Stomach smooth muscle (tissue), 2 donors: ENCODE results near the gene TRPV4.
"Not testable (repeated sequence)": the region's sequence is repeated elsewhere in the genome, so short reads cannot be mapped to it uniquely, and the experiment has no call there.

ENCODE experiments used
- H3K27ac ChIP-seq: one replicate; pipeline ENCODE4 v1.7.0; 2013; ENCODE audit warnings: mild to moderate bottlenecking, low read length, inconsistent platforms
- H3K27me3 ChIP-seq, 2 donors: one replicate each; pipeline ENCODE4 v1.7.0; 2013; ENCODE audit warnings: low read length in 2 of 2; ENCODE audit not compliant: insufficient read depth in 2 of 2, control insufficient read depth in 1 of 2
- H3K36me3 ChIP-seq, 2 donors: one replicate each; pipeline ENCODE4 v1.7.0; 2013; ENCODE audit warnings: low read length in 2 of 2; ENCODE audit not compliant: control insufficient read depth in 2 of 2, insufficient read depth in 2 of 2
- H3K4me1 ChIP-seq: one replicate; pipeline ENCODE4 v1.7.0; 2013; ENCODE audit warnings: low read length; ENCODE audit not compliant: control insufficient read depth, insufficient read depth
- H3K4me3 ChIP-seq, 2 donors: one replicate each; pipeline ENCODE4 v1.7.0; 2013; ENCODE audit warnings: low read length in 2 of 2
- H3K9ac ChIP-seq, 2 donors: one replicate each; pipeline ENCODE4 v1.7.0; 2013; ENCODE audit warnings: low read length in 2 of 2, mild to moderate bottlenecking in 1 of 2
- H3K9me3 ChIP-seq, 2 donors: one replicate each; pipeline ENCODE4 v1.7.0; 2013; ENCODE audit warnings: low read length in 2 of 2; ENCODE audit not compliant: control insufficient read depth in 2 of 2
- donor health status: healthy.
- donor health status: Pancreatic carcinoma.

Gene TRPV4

DNA sequence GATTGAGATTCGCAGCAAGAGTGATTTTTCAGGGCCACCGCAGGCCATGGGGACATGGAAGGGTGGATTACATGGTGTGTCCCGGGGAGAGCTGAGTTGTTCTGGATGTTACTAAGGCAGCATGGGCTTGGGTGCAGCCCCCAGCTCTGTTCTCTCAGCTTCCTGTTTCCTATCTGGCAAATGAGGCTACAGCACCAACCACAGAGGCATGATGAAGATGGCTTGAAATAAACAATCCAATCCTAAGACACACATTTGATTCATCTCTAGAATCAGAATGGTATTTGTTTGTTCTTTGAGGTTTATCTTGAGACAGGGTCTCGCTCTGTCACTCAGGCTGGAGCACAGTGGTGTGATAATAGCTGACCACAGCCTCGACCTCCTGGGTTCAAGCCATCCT is 25.6 kb upstream of the TRPV4 start:
- peaks cover 27 to 39% of the 10 kb centered on the region in 2 donors for H3K36me3 ChIP-seq
- no peaks in the 10 kb centered on the region for H3K9me3 ChIP-seq
- H3K27ac ChIP-seq, result no peak overlapping the region

DNA sequence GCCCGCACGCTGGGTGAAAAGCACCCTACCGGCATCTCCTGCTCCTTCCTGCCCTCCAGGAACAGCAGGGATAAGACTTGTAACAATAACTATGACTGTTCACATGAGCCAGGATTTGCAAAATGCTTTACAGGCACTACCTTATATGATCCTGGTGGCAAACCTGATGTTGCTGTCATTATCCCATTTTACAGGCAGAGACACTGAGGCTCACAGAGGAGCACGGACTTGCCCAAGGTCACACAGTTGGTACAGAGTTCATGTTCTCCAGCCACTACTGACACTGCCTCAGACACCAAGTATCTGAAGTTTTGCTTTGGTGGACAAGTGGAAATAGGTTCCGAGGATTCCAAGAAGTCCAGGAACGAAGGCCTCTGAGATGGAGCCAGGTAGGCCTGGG is 24.5 kb upstream of the TRPV4 start:
- no peaks in the 10 kb centered on the region for H3K4me1 ChIP-seq
- H3K27ac ChIP-seq, result no peak overlapping the region
- H3K9me3 ChIP-seq, result no peaks in the 10 kb centered on the region
- no peak overlapping the region for H3K4me3 ChIP-seq
- no peaks in the 10 kb centered on the region for H3K27me3 ChIP-seq
- no peak overlapping the region for H3K9ac ChIP-seq
- peaks cover 27 to 40% of the 10 kb centered on the region in 2 donors for H3K36me3 ChIP-seq

More for the DNA sequence above, 25.6 kb upstream of the TRPV4 start:
- H3K9ac ChIP-seq, result no peak overlapping the region
- H3K4me3 ChIP-seq, result no peak overlapping the region
- H3K27me3 ChIP-seq, result no peaks in the 10 kb centered on the region
- no peaks in the 10 kb centered on the region for H3K4me1 ChIP-seq

GRCh38 chr12:109855377-109855776 is 22.2 kb upstream of the TRPV4 start:
- Histone ChIP-seq H3K9ac (no peak overlapping the region), H3K27me3 (no peaks in the 10 kb centered on the region), H3K27ac (no peak overlapping the region), H3K9me3 (no peaks in the 10 kb centered on the region), H3K4me3 (no peak overlapping the region), H3K36me3 (peaks cover 30 to 40% of the 10 kb centered on the region in 2 donors), H3K4me1 (no peaks in the 10 kb centered on the region)

GRCh38 chr12:109850518-109850917 is 17.3 kb upstream of the TRPV4 start:
- H3K4me3 ChIP-seq, H3K27me3 ChIP-seq, H3K9me3 ChIP-seq, H3K27ac ChIP-seq, H3K9ac ChIP-seq, H3K4me1 ChIP-seq: not testable (repeated sequence)
- H3K36me3 ChIP-seq, result peaks cover 2 to 18% of the 10 kb centered on the region in 2 donors

- Histone ChIP-seq H3K36me3 (peaks cover 0 to 3% of the 10 kb centered on the region in 2 donors), H3K9me3 (no peaks in the 10 kb centered on the region), H3K4me1 (peaks cover 4% of the 10 kb centered on the region), H3K27me3 (no peaks in the 10 kb centered on the region), H3K27ac (no peak overlapping the region), H3K4me3 (no peak overlapping the region), H3K9ac (no peak overlapping the region)
Measured at GRCh38 chr12:109847142-109847735, 14.0 kb upstream of the TRPV4 start.

GRCh38 chr12:109845824-109846205 is 12.6 kb upstream of the TRPV4 start:
- Histone ChIP-seq H3K36me3 (no peaks in the 10 kb centered on the region), H3K4me3 (peak overlapping the region in 1 of 2 donors; percentile 52), H3K9me3 (no peaks in the 10 kb centered on the region), H3K27me3 (no peaks in the 10 kb centered on the region), H3K4me1 (peaks cover 4% of the 10 kb centered on the region), H3K27ac (no peak overlapping the region), H3K9ac (peak overlapping the region in 1 of 2 donors; percentile 66)

DNA sequence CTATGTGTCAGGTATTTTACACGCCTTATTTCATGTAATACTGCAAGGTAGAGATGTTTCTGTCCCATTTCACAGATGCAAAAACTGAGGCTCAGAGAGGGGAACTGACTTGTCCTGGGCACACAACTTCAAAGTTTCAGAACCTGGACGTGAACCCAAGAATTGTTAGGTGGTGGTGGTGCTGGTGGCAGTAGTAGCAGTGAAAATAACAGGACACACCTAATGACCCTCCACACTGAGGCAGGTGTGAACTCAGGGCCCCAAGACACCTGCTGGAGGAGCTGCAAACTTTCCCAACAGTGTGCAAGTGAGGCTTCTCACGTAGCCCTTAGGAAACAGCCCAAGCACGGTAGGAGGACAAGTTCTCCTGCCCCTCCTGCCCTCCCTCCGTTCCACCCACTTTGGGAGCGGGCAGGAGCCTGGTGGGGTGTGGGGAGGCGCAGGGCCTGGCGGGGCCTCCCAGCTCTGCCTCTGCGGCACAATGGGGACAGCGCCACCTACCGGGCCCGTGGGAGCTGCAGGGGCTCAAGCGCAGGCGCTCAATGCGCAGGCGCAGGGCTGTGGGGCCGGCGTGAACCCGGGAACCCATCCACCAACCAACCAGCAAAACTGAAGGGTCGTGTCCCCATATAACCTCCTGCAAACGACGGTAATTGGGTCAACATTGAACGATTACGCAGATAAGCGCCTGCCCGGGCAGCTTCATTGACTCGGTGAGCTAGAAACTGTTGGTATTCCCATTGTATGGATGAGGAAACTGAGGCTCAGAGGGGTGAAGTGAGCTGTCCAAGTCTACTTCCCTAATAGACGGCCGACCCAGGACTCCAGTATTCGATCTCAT is 12.0 kb upstream of the TRPV4 start:
- Histone ChIP-seq H3K4me1 (peaks cover 4% of the 10 kb centered on the region), H3K27me3 (no peaks in the 10 kb centered on the region), H3K27ac (no peak overlapping the region), H3K9ac (peak overlapping the region in 1 of 2 donors; percentile 66), H3K4me3 (peak overlapping the region; percentile 52 to 66), H3K9me3 (no peaks in the 10 kb centered on the region), H3K36me3 (no peaks in the 10 kb centered on the region)

DNA sequence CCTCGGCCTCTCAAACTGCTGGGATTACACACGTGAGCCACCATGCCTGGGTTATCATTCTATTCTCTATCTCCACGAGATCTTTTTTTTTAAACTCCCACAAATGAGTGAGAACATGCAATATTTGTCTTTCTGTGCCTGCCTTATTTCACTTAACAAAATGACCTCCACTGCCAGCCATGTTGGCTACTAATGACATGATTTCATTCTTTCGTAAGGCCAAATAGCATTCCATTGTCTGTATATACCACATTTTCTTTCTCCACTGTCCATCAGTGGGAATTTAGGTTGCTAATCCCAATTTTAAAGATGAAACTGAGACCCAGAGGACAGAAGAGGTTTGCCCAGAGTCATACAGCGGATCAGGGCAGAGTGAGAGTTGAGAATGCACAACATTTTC is 10.9 kb upstream of the TRPV4 start:
- Histone ChIP-seq H3K4me3 (no peak overlapping the region), H3K27ac (no peak overlapping the region), H3K9ac (no peak overlapping the region), H3K36me3 (no peaks in the 10 kb centered on the region), H3K27me3 (no peaks in the 10 kb centered on the region), H3K9me3 (no peaks in the 10 kb centered on the region), H3K4me1 (peaks cover 4% of the 10 kb centered on the region)

DNA sequence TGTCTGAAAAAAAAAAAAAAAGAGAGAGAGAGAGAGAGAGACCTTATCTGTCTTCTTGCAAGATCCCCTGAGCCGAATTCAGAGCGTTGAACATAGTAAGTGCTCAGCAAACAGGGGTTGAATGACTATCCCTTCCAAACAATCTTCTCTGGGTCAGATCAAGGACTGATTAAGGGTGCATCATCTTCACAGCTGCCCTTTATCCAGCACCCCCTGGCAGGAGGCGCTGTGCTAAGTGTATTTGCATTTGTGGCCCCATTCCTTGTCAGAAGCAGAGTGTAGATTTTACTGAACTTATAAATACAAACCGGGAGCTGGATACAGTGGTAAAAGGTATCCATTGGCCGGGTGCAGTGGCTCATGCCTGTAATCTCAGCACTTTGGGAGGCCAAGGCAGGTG is 8.8 kb upstream of the TRPV4 start:
- Histone ChIP-seq H3K4me3 (no peak overlapping the region), H3K27ac (no peak overlapping the region), H3K9me3 (no peaks in the 10 kb centered on the region), H3K36me3 (no peaks in the 10 kb centered on the region), H3K9ac (no peak overlapping the region), H3K27me3 (no peaks in the 10 kb centered on the region), H3K4me1 (peaks cover 4% of the 10 kb centered on the region)

GRCh38 chr12:109841356-109841755 is 8.2 kb upstream of the TRPV4 start:
- Histone ChIP-seq H3K9me3 (no peaks in the 10 kb centered on the region), H3K27ac (no peak overlapping the region), H3K36me3 (no peaks in the 10 kb centered on the region), H3K4me3 (no peak overlapping the region), H3K27me3 (no peaks in the 10 kb centered on the region), H3K9ac (no peak overlapping the region), H3K4me1 (peaks cover 4% of the 10 kb centered on the region)
